Body of pancreas (tissue), 4 donors: ENCODE data around the gene EIF4EBP3. TPM values are rescaled to one million over a fixed set of nuclear protein-coding genes. Genes with fewer than 3 reads are reported as not detected.

Experiments used
- ATAC-seq: fragments of 150-250 bp; one replicate; pipeline ENCODE4 v1.9.1; 2016
- DNase-seq, 4 donors: peaks; one replicate each; pipeline ENCODE4 v3.0.0-alpha.2; 2019
- H3K27ac ChIP-seq, 4 donors: fragments of 200-600 bp; sonication (generic); 1 replicate in 3 of 4; 2 replicates in 1 of 4; pipeline versions ENCODE4 v1.5.1 to v1.6.1; 2016 to 2019; ENCODE audit warnings: mild to moderate bottlenecking in 1 of 4, mixed read lengths in 1 of 4, moderate library complexity in 1 of 4
- H3K27me3 ChIP-seq, 2 donors: fragments of 200-600 bp; sonication (generic); one replicate each; pipeline ENCODE4 v1.6.0; 2016; ENCODE audit warnings: mild to moderate bottlenecking in 1 of 2
- H3K36me3 ChIP-seq, 2 donors: fragments of 200-600 bp; sonication (generic); replicated peaks in 1 of 2; 2 replicates each; pipeline ENCODE4 v1.5.1; 2016; ENCODE audit warnings: low read depth in 2 of 2; ENCODE audit not compliant: insufficient read depth in 1 of 2
- H3K4me1 ChIP-seq: fragments of 200-600 bp; sonication (generic); one replicate; pipeline ENCODE4 v1.6.0; 2016
- H3K4me3 ChIP-seq, 2 donors: fragments of 200-600 bp; sonication (generic); 1 replicate in 1 of 2; 2 replicates in 1 of 2; pipeline ENCODE4 v1.5.1; 2016 to 2019
- H3K9me3 ChIP-seq, 3 donors: fragments of 200-600 bp; sonication (generic); 1 replicate in 2 of 3; 2 replicates in 1 of 3; pipeline ENCODE4 v1.5.1; 2016
- POLR2A ChIP-seq, 3 donors: fragments of 450-650 bp; IDR thresholded peaks; one replicate each; pipeline ENCODE4 v1.6.1; 2016; ENCODE audit warnings: antibody characterized with exemption in 3 of 3, mild to moderate bottlenecking in 2 of 3
- WGBS, 2 donors: methylation state at CpG; one replicate each; pipeline ENCODE4 v1.1.5; 2017; 5-methylcytosine and 5-hydroxymethylcytosine counted together
- intact Hi-C: fragments of 100-400 bp; cut with DNase I; formaldehyde crosslinking; loops from one replicate; pipeline ENCODE4 v1.15.1; 2023
- total RNA-seq, 2 donors: library from RNA; depleted of rRNA; stranded (reverse); fragments of >200 nt; gene quantifications; one replicate each; pipeline ENCODE4 v1.1.0, GENCODE V29; 2016
- TF ChIP-seq, protein P1 (sequence below), 7 experiments: fragments of 450-650 bp in 4 of 7; fragments of 200-600 bp in 3 of 7; sonication (generic) in 3 of 7; IDR thresholded peaks; one replicate each; pipeline ENCODE4 v1.5.1; 2016 to 2019; ENCODE audit warnings: antibody characterized with exemption in 7 of 7

EIF4EBP3 gene
- total RNA-seq, 2 donors from 2014 or later, result 7.3 TPM; not detected in 1

DNA sequence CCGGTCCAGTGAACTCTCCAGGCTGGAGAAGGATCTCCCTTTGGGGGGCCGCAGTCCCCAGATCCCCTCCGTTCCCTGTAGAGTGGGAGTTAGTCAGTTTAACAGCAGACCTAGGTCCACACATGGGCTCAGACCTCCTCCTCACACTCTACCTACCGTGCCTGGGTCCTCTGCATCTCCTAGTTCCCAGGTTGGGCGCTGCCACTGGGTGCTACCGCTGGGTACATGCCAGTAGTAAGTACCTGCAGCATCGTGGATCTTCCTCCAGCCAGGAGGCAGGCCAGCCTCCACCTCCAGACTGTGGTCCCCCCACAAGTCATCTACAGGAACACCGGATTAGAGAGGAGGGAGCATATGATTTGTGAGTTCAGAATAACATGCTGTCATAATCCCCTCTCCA is 16.1 kb downstream of the EIF4EBP3 start:
- 52 to 60% methylated on average over 8 of the region's 8 CpGs for WGBS, 2 donors
- Histone ChIP-seq H3K27me3 (no peaks in the 10 kb centered on the region), H3K4me3 (no peak overlapping the region), H3K9me3 (no peaks in the 10 kb centered on the region), H3K4me1 (peaks cover 36% of the 10 kb centered on the region), H3K27ac (peak overlapping the region; percentile 87 to 93 (median 90)), H3K36me3 (no peaks in the 10 kb centered on the region)
- DNase-seq (peak in 2 of 4 donors; percentile 41 to 47), ATAC-seq (no peak)
- intact Hi-C loops, result loop anchor here (10.0 kb wide), 1 partner anchor 81 kb away; the partner anchor contains the start of genes IK and NDUFA2
- no peak for TF ChIP-seq POLR2A (IDR thresholded peaks at IDR 0.05)
- TF ChIP-seq, protein P1, sequence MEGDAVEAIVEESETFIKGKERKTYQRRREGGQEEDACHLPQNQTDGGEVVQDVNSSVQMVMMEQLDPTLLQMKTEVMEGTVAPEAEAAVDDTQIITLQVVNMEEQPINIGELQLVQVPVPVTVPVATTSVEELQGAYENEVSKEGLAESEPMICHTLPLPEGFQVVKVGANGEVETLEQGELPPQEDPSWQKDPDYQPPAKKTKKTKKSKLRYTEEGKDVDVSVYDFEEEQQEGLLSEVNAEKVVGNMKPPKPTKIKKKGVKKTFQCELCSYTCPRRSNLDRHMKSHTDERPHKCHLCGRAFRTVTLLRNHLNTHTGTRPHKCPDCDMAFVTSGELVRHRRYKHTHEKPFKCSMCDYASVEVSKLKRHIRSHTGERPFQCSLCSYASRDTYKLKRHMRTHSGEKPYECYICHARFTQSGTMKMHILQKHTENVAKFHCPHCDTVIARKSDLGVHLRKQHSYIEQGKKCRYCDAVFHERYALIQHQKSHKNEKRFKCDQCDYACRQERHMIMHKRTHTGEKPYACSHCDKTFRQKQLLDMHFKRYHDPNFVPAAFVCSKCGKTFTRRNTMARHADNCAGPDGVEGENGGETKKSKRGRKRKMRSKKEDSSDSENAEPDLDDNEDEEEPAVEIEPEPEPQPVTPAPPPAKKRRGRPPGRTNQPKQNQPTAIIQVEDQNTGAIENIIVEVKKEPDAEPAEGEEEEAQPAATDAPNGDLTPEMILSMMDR (IDR thresholded peaks at IDR 0.05), result no peak

DNA sequence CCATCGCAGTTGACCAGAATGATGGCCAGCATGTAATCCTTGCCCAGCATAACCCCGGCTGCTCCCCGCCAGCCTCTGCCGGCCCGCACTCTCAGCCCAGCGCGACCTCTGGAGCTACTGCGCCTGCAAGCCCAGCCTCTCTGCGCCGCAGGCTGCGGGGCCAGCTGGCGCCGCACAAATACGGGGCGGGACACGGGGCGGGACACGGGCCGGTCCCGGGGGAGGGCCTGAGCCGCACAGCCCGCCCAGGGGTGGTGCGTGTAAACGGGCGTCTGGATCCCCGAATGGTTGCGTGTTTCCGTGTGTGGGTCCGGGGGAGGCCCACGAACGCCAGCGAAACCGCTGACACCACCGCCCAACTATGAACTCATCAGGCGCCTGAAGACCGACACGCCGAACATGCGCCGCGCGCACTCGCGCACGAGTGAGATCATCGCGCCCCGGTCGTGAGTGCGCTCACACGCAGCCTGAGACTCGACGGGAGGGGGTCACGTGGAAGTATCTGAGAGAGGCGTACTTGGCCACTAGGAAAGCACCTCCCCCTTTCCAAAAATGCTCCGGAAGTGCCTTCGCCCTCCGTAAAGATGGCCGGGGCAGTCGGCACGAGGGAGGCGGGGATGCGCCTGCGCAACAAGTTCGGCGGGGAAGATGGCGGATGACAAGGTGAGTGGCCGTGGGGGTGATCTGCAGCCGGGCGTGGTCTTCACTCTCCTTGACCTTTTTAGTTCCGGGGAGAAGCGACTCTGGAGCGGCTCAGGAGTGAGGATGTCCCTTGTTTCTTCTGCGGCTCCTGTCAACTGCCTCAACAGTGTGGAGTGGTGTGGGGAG is 16.9 kb downstream of the EIF4EBP3 start, which contains the start of the genes APBB3 and SLC35A4:
Gene APBB3 (minus strand): TSS at position 403 of the 828 bp plus-strand sequence. CDS start 353 bp downstream, at position 50.
Gene SLC35A4 (plus strand): TSS at position 633 of the 828 bp plus-strand sequence. CDS start 2,342 bp downstream, outside the sequence.
- Histone ChIP-seq H3K4me1 (peaks cover 36% of the 10 kb centered on the region), H3K27me3 (no peaks in the 10 kb centered on the region), H3K9me3 (no peaks in the 10 kb centered on the region), H3K4me3 (peak within 1 kb of the TSS; percentile 26 to 41), H3K27ac (peak within 1 kb of the TSS; percentile 87 to 93 (median 90)), H3K36me3 (no peaks in the 10 kb centered on the region)
- 0 to 1% methylated on average over 11 to 66 of the region's 74 CpGs for WGBS, 2 donors
- TF ChIP-seq, protein P1 (IDR thresholded peaks at IDR 0.05), result peak in 1 of 7 experiments; percentile 19
- peak; percentile 93 to 96 (median 94) for TF ChIP-seq POLR2A (IDR thresholded peaks at IDR 0.05)
- DNase-seq (peak; percentile 95 to 99 (median 96)), ATAC-seq (peak; percentile 92)
- intact Hi-C loops, result loop anchor here (10.0 kb wide), 1 partner anchor 80 kb away; the partner anchor contains the start of genes IK and NDUFA2

DNA sequence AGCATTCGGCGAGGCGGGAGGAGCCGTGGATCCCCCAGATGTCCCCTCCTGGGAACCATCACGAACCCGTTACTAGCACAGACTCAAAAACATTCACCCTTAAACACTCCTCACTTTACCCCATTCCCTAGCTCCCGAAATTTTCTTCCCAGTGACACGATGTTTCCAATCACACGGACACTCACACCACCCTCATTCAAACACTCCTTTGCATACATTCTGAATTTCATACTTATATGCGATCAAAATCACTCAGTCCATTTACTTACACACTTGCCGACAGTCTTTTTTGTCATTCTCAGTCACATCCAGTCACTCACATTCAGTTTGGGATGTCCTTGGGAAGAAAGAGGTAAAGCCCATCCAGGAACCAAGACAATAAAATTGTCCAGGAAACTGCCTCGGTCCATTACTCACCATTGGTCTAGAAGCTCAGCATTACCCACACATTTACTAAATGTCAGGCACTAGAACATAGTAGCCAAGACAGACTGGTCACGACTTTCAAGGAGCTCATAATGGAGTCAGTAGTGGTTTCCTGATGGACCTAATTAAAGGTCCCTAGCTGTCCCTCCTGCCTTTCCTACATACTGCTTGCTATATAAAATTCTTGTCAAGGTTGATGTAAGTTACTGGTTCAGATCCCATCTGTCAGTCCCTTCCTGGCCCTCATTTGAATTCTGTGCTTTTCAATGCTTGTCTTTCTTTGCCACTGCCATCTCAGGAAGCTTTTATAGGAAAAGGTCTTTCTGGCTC is 17.7 kb downstream of the EIF4EBP3 start:
- intact Hi-C loops, result loop anchor here (10.0 kb wide), 1 partner anchor 80 kb away; the partner anchor contains the start of genes IK and NDUFA2
- no peak for ATAC-seq
- TF ChIP-seq POLR2A (IDR thresholded peaks at IDR 0.05), result no peak
- TF ChIP-seq, protein P1 (IDR thresholded peaks at IDR 0.05), result no peak
- Histone ChIP-seq H3K27ac (peak overlapping the region; percentile 87 to 93 (median 90)), H3K4me1 (peaks cover 36% of the 10 kb centered on the region), H3K36me3 (no peaks in the 10 kb centered on the region), H3K9me3 (no peaks in the 10 kb centered on the region), H3K27me3 (no peaks in the 10 kb centered on the region), H3K4me3 (peak overlapping the region; percentile 26 to 41)
- 1 to 2% methylated on average over 13 of the region's 13 CpGs for WGBS, 2 donors
- DNase-seq, result no peak

DNA sequence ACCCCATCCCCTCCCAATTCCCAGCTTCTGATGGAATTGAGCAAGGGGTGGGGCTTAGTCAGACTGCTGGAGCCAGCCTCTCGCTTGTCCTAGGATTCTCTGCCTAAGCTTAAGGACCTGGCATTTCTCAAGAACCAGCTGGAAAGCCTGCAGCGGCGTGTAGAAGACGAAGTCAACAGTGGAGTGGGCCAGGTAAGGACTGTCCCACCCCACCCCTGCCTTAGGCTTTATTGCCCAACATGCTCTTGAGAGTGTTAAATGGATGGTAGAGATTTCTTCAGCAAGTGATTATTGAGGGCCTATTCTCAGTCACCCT is 18.3 kb downstream of the EIF4EBP3 start:
- no peak for DNase-seq
- Histone ChIP-seq H3K27me3 (no peaks in the 10 kb centered on the region), H3K27ac (peak overlapping the region in 2 of 4 donors; percentile 87 to 92), H3K9me3 (no peaks in the 10 kb centered on the region), H3K4me3 (no peak overlapping the region), H3K4me1 (peaks cover 36% of the 10 kb centered on the region), H3K36me3 (no peaks in the 10 kb centered on the region)
- ATAC-seq, result no peak
- no peak for TF ChIP-seq POLR2A (IDR thresholded peaks at IDR 0.05)
- TF ChIP-seq, protein P1 (IDR thresholded peaks at IDR 0.05), result no peak
- 78 to 80% methylated on average over 4 of the region's 4 CpGs for WGBS, 2 donors
- intact Hi-C loops, result loop anchor here (10.0 kb wide), 1 partner anchor 79 kb away; the partner anchor contains the start of genes IK and NDUFA2
